K562 (cell line): ENCODE results near the gene ELOF1. TPM values are rescaled to one million over a fixed set of nuclear protein-coding genes. Genes with fewer than 3 reads are reported as not detected.
A peak's percentile ranks its signal among the peaks of the same experiment; 100 is the strongest.

Experiments
- ATAC-seq: fragments of 200-7000 bp; cut with Tn5 transposase; 3 replicates; pipeline ENCODE4 v1.9.1; 2020; ENCODE audit warnings: moderate library complexity
- BruUV-seq: library from RNA; stranded (reverse); fragments of 400-500 nt; replicated peaks from 2 replicates; lab custom pipeline; 2021; lab: Mats Ljungman, UMichigan
- CTCF ChIA-PET: fragments of 300-600 bp; formaldehyde crosslinking; extraction: SDS; loops from one replicate; lab custom pipeline; 2021; ENCODE audit warnings: low intra/inter-chr PET ratio; lab: Yijun Ruan, JAX
- POLR2A ChIA-PET: fragments of 300-600, 350-650 bp; sonication (Branson Sonifier 250); formaldehyde crosslinking; extraction: SDS; loops from one replicate; lab custom pipeline; 2021; ENCODE audit warnings: antibody characterized with exemption, inconsistent platforms; lab: Yijun Ruan, JAX
- DNase-seq, 4 experiments: peaks; one replicate each; pipeline versions ENCODE4 v3.0.0 to v3.0.0-alpha.2; 2011 to 2018; ENCODE audit warnings: low spot score in 3 of 4, mixed read lengths in 3 of 4; ENCODE audit errors: extremely low read depth in 1 of 4
- FAIRE-seq: peaks from 2 replicates; lab custom pipeline; 2011; peaks lifted over from hg19 to GRCh38; lab: Jason Lieb, UNC
- H2AFZ ChIP-seq: 2 replicates; pipeline ENCODE4 v1.6.0; 2011; ENCODE audit warnings: low read depth, low read length, control low read depth, inconsistent platforms
- H3K27ac ChIP-seq: fragments of 200-600 bp; 3 replicates; pipeline ENCODE4 v1.8.0; 2011; ENCODE audit warnings: low read depth, mild to moderate bottlenecking, control low read depth, inconsistent platforms, low read length, moderate library complexity, mixed read lengths; ENCODE audit errors: extremely low read depth
- H3K27me3 ChIP-seq, 2 experiments: fragments of 300-600 bp in 1 of 2; 2 replicates in 1 of 2; 3 replicates in 1 of 2; pipeline versions ENCODE4 v1.6.0 to v1.8.0; 2011; ENCODE audit warnings: inconsistent platforms in 2 of 2, low read length in 2 of 2, mild to moderate bottlenecking in 1 of 2, mixed read lengths in 1 of 2, moderate library complexity in 1 of 2; ENCODE audit not compliant: control insufficient read depth in 2 of 2, insufficient read depth in 2 of 2
- H3K36me3 ChIP-seq: fragments of 300-600 bp; 3 replicates; pipeline ENCODE4 v1.8.0; 2011; ENCODE audit warnings: mild to moderate bottlenecking, low read length, inconsistent platforms; ENCODE audit not compliant: control insufficient read depth, insufficient read depth
- H3K4me1 ChIP-seq, 2 experiments: fragments of 200-600 bp in 1 of 2; replicated peaks in 1 of 2; 2 replicates in 1 of 2; 3 replicates in 1 of 2; pipeline versions ENCODE4 v1.5.1 to v1.8.0; 2011; ENCODE audit warnings: inconsistent platforms in 2 of 2, low read length in 2 of 2, mild to moderate bottlenecking in 1 of 2, mixed read lengths in 1 of 2, moderate library complexity in 1 of 2; ENCODE audit not compliant: control insufficient read depth in 2 of 2, insufficient read depth in 2 of 2
- H3K4me2 ChIP-seq: 2 replicates; pipeline ENCODE4 v1.6.1; 2011; ENCODE audit warnings: low read length, control low read depth, inconsistent platforms, mixed read lengths; ENCODE audit not compliant: insufficient read depth
- H3K4me3 ChIP-seq: fragments of 200-600 bp; sonication (generic), shearing (Covaris generic); 2 replicates; pipeline ENCODE4 v1.5.1; 2016; ENCODE audit warnings: control low read depth, inconsistent platforms
- H3K79me2 ChIP-seq: fragments of 200-600 bp; 3 replicates; pipeline ENCODE4 v1.8.0; 2011; ENCODE audit warnings: low read length, inconsistent platforms; ENCODE audit not compliant: control insufficient read depth, insufficient read depth
- H3K9ac ChIP-seq, 2 experiments: 2 replicates each; pipeline versions ENCODE4 v1.6.0 to v1.6.1; 2011; ENCODE audit warnings: low read depth in 2 of 2, low read length in 2 of 2, control low read depth in 1 of 2, inconsistent platforms in 1 of 2, mild to moderate bottlenecking in 1 of 2, mixed read lengths in 1 of 2; ENCODE audit not compliant: insufficient read depth in 1 of 2
- H3K9me1 ChIP-seq: one replicate; pipeline ENCODE4 v1.6.0; 2011; ENCODE audit warnings: inconsistent platforms, mild to moderate bottlenecking, low read length, moderate library complexity; ENCODE audit not compliant: control insufficient read depth, insufficient read depth
- H3K9me3 ChIP-seq: replicated peaks from 2 replicates; pipeline ENCODE4 v1.5.1; 2011; ENCODE audit warnings: low read depth, low read length, inconsistent platforms; ENCODE audit not compliant: control insufficient read depth, insufficient read depth
- H4K20me1 ChIP-seq: replicated peaks from 2 replicates; pipeline ENCODE4 v1.6.1; 2011; ENCODE audit warnings: low read length, inconsistent platforms, mixed read lengths; ENCODE audit not compliant: control insufficient read depth, insufficient read depth
- DACH1 ChIP-seq: fragments of 450-650 bp; IDR thresholded peaks from 2 replicates; pipeline ENCODE4 v1.6.1; 2018; ENCODE audit not compliant: partially characterized antibody
- FOXK2 ChIP-seq, 2 experiments: fragments of 450-650 bp; IDR thresholded peaks in 1 of 2; conservative IDR thresholded peaks in 1 of 2; 2 replicates each; pipeline ENCODE4 v1.6.1; 2016; ENCODE audit warnings: low read depth in 2 of 2, mild to moderate bottlenecking in 1 of 2
- GTF2F1 ChIP-seq: IDR thresholded peaks from 2 replicates; pipeline ENCODE4 v1.6.1; 2011; ENCODE audit warnings: low read depth, low read length, improper control_type of control experiment
- NCOA2 ChIP-seq, 2 experiments: fragments of 450-650 bp; IDR thresholded peaks; 2 replicates each; pipeline ENCODE4 v1.6.1; 2018; ENCODE audit warnings: mild to moderate bottlenecking in 2 of 2, moderate library complexity in 1 of 2; ENCODE audit not compliant: partially characterized antibody in 2 of 2
- NCOA6 ChIP-seq: fragments of 450-650 bp; IDR thresholded peaks from 2 replicates; pipeline ENCODE4 v1.6.1; 2017; ENCODE audit warnings: mild to moderate bottlenecking
- POLR2A ChIP-seq: fragments of 450-650 bp; conservative IDR thresholded peaks from 2 replicates; pipeline ENCODE4 v1.6.1; 2016
- TEAD4 ChIP-seq, 2 experiments: sonication (generic) in 1 of 2; formaldehyde crosslinking in 1 of 2; IDR thresholded peaks; 2 replicates each; pipeline versions ENCODE4 v1.6.1 to v1.8.0; 2012 to 2022; ENCODE audit warnings: borderline replicate concordance in 1 of 2, inconsistent platforms in 1 of 2, low read length in 1 of 2, mild to moderate bottlenecking in 1 of 2, missing genetic modification reagents in 1 of 2
- ZNF253 ChIP-seq: fragments of 250-450 bp; sonication (Bioruptor Pico); conservative IDR thresholded peaks from 2 replicates; pipeline ENCODE4 v1.6.1; 2021; ENCODE audit warnings: mild to moderate bottlenecking
- ZNF408 ChIP-seq: fragments of 250-450 bp; sonication (Bioruptor Pico); IDR thresholded peaks from 2 replicates; pipeline ENCODE4 v1.4.0; 2020; ENCODE audit warnings: low read depth, mild to moderate bottlenecking, moderate library complexity
- WGBS: fragments of 100-300 bp; shearing (Covaris generic); methylation state at CpG from one replicate; pipeline ENCODE4 v1.1.6; 2016; ENCODE audit warnings: low coverage, mixed read lengths; ENCODE audit not compliant: insufficient coverage; ENCODE audit errors: missing lambda C conversion rate; 5-methylcytosine and 5-hydroxymethylcytosine counted together
- in situ Hi-C: fragments of 300-500 bp; cut with MboI; formaldehyde crosslinking; loops from 4 replicates; pipeline ENCODE4 v1.15.0; 2018; ENCODE audit warnings: inconsistent platforms, mixed read lengths
- intact Hi-C: fragments of 100-400 bp; cut with micrococcal nuclease; formaldehyde crosslinking; loops from 2 replicates; pipeline ENCODE4 v1.14.2; 2022
- polyA plus RNA-seq, 8 experiments: library from polyadenylated mRNA; depleted of rRNA in 4 of 8; stranded (reverse) in 5 of 8; unstranded in 3 of 8; fragments of >200 nt; fragmentation: Nextera tagmentation in 2 of 8; fragmentation: Illumina TruSeq in 1 of 8; extraction: Ambion mirVana in 2 of 8; extraction: Trizol in 1 of 8; gene quantifications; 2 replicates each; pipeline versions ENCODE4 v1.2.1 to v1.2.3, GENCODE V29; 2011 to 2014; ENCODE audit warnings: inconsistent platforms in 1 of 8, missing spikeins in 1 of 8
- total RNA-seq, 7 experiments: library from RNA; depleted of rRNA in 6 of 7; stranded (reverse); fragments of >200 nt in 6 of 7; fragmentation: Illumina TruSeq in 2 of 7; extraction: Trizol in 2 of 7; gene quantifications; 2 replicates each; pipeline versions ENCODE4 v1.2.1 to v1.2.3, GENCODE V29; 2011 to 2021; ENCODE audit warnings: low replicate concordance in 1 of 7
- TF ChIP-seq, protein P1 (sequence below): fragments of 250-450 bp; sonication (Bioruptor Pico); IDR thresholded peaks from 2 replicates; pipeline ENCODE4 v1.4.0; 2020; ENCODE audit warnings: mild to moderate bottlenecking
- TF ChIP-seq, protein P2 (sequence below): IDR thresholded peaks from 3 replicates; pipeline ENCODE4 v1.6.1; 2011; ENCODE audit warnings: borderline replicate concordance, mild to moderate bottlenecking; ENCODE audit not compliant: insufficient read length, insufficient read depth
- TF ChIP-seq, protein P3 (sequence below), 2 experiments: fragments of 250-450 bp in 1 of 2; fragments of 450-650 bp in 1 of 2; sonication (Bioruptor Pico) in 1 of 2; IDR thresholded peaks; 2 replicates each; pipeline versions ENCODE4 v1.6.1 to v1.8.0; 2016 to 2021; ENCODE audit warnings: mild to moderate bottlenecking in 2 of 2, moderate library complexity in 2 of 2, missing compliant biosample characterization in 1 of 2, missing genetic modification characterization in 1 of 2
- TF ChIP-seq, protein P4 (sequence below), 2 experiments: fragments of 450-650 bp; IDR thresholded peaks; 2 replicates each; pipeline ENCODE4 v1.6.1; 2018; ENCODE audit warnings: mild to moderate bottlenecking in 2 of 2, low read depth in 1 of 2; ENCODE audit not compliant: partially characterized antibody in 2 of 2

ELOF1 gene
- total and polyA plus RNA-seq, 9 of the 15 experiments (the other 6 are each of a cell fraction or from before 2014, with no cell fraction given): 16.7 to 147 (median 74.2) TPM

DNA sequence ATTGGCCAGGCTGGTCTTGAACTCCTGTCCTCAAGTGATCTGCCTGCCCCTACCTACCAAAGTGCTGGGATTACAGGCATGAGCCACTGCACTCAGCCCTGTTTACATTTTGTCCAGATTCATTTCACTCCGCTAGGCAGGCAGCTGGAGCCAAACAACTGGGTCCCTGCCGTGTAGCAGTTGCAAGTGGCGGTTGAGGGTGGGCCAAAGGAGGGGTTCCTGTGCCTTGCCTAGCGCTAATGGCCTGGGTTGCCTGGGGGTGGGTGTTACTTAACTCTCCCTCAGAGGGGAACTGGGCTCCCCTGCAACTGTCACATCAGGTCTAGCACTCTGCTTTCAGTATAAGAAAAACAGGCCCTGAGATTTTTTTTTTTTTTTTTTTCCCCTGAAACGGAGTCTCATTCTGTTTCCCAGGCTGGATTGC is 11.0 kb upstream of the ELOF1 start (continued):
- no peak for TF ChIP-seq ZNF253 (CRISPR knock-in tag)
- 0 out of 2 replicates have a peak, but pooled peaks have one; percentile 9 for TF ChIP-seq TEAD4 (IDR thresholded peaks at IDR 0.05; ENCODE audit: low read length)
- TF ChIP-seq TEAD4 (CRISPR knock-in tag; IDR thresholded peaks at IDR 0.05; ENCODE audit: borderline replicate concordance): no peak
- TF ChIP-seq POLR2A: no peak
- TF ChIP-seq NCOA6: no peak
- TF ChIP-seq FOXK2 (conservative IDR thresholded peaks at IDR 0.05 in 1 of 2, IDR thresholded peaks at IDR 0.05 in 1 of 2; ENCODE audit: low read depth in 2 of 2): peak; percentile 51 to 71; a peak in 3 of 4 replicates
- TF ChIP-seq, protein P1, sequence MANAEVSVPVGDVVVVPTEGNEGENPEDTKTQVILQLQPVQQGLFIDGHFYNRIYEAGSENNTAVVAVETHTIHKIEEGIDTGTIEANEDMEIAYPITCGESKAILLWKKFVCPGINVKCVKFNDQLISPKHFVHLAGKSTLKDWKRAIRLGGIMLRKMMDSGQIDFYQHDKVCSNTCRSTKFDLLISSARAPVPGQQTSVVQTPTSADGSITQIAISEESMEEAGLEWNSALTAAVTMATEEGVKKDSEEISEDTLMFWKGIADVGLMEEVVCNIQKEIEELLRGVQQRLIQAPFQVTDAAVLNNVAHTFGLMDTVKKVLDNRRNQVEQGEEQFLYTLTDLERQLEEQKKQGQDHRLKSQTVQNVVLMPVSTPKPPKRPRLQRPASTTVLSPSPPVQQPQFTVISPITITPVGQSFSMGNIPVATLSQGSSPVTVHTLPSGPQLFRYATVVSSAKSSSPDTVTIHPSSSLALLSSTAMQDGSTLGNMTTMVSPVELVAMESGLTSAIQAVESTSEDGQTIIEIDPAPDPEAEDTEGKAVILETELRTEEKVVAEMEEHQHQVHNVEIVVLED (CRISPR knock-in tag): no peak
- TF ChIP-seq, protein P2, sequence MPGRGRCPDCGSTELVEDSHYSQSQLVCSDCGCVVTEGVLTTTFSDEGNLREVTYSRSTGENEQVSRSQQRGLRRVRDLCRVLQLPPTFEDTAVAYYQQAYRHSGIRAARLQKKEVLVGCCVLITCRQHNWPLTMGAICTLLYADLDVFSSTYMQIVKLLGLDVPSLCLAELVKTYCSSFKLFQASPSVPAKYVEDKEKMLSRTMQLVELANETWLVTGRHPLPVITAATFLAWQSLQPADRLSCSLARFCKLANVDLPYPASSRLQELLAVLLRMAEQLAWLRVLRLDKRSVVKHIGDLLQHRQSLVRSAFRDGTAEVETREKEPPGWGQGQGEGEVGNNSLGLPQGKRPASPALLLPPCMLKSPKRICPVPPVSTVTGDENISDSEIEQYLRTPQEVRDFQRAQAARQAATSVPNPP: no peak

DNA sequence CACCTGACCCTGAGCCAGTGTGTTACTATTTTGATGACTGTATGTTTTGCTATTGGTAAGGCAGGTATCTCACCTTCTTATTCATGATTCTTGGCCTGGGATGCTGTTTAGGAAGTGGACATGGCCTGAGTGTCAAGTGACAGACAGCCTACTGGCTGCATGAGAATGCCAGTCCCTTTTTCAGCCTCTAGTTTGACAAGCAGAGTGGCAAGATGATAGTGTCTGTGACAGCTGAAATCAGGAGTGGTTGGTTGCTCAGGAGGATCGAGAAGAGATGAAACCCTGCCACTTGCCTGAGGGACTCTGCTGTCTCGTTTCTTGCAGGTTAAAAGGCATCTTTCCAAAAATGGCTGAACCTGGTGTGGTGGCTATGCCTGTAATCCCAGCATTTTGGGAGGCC is 7.1 kb upstream of the ELOF1 start:
- BruUV-seq: no TSS peak
- no peaks in the 10 kb centered on the region; the same call in 1 of the 3 replicates for H3K79me2 ChIP-seq
- in situ Hi-C loops: no loop called here
- peak overlapping the region; percentile 66; the same call in 1 of the 3 replicates for H3K27ac ChIP-seq
- H3K27me3 ChIP-seq: no peaks in the 10 kb centered on the region
- 86% methylated on average over 2 of the region's 2 CpGs for WGBS
- peak overlapping the region in 1 of 2 experiments; percentile 67; a peak in 1 of 4 replicates for H3K9ac ChIP-seq
- no peaks in the 10 kb centered on the region for H3K9me3 ChIP-seq
- intact Hi-C loops: no loop called here
- H3K4me2 ChIP-seq: no peak overlapping the region
- H3K9me1 ChIP-seq: no peaks in the 10 kb centered on the region
- no peak overlapping the region for H2AFZ ChIP-seq
- ATAC-seq: no peak
- H4K20me1 ChIP-seq: no peaks in the 10 kb centered on the region
- ChIA-PET POLR2A (interaction anchor here (0.6 kb wide), 1 partner anchor 130 kb away, joined by 3 read pairs; no protein-coding TSS in a partner anchor), CTCF (no interaction called here)
- no peak overlapping the region for H3K4me3 ChIP-seq
- peaks cover 54 to 62% of the 10 kb centered on the region in 2 experiments for H3K4me1 ChIP-seq
- DNase-seq: peak in 2 of 4 experiments; percentile 2 to 3
- FAIRE-seq: no peak
- H3K36me3 ChIP-seq: no peaks in the 10 kb centered on the region
- TF ChIP-seq, protein P3, sequence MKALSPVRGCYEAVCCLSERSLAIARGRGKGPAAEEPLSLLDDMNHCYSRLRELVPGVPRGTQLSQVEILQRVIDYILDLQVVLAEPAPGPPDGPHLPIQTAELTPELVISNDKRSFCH (CRISPR knock-in tag; IDR thresholded peaks at IDR 0.05): no peak
- TF ChIP-seq, protein P3 (tag; IDR thresholded peaks at IDR 0.05): 0 out of 2 replicates have a peak, but pooled peaks have one; percentile 22
- TF ChIP-seq GTF2F1 (no peak), NCOA2 (IDR thresholded peaks at IDR 0.05; ENCODE audit: partially characterized antibody in 2 of 2) (no peak), DACH1 (no peak), ZNF408 (no peak)
- TF ChIP-seq, protein P4, sequence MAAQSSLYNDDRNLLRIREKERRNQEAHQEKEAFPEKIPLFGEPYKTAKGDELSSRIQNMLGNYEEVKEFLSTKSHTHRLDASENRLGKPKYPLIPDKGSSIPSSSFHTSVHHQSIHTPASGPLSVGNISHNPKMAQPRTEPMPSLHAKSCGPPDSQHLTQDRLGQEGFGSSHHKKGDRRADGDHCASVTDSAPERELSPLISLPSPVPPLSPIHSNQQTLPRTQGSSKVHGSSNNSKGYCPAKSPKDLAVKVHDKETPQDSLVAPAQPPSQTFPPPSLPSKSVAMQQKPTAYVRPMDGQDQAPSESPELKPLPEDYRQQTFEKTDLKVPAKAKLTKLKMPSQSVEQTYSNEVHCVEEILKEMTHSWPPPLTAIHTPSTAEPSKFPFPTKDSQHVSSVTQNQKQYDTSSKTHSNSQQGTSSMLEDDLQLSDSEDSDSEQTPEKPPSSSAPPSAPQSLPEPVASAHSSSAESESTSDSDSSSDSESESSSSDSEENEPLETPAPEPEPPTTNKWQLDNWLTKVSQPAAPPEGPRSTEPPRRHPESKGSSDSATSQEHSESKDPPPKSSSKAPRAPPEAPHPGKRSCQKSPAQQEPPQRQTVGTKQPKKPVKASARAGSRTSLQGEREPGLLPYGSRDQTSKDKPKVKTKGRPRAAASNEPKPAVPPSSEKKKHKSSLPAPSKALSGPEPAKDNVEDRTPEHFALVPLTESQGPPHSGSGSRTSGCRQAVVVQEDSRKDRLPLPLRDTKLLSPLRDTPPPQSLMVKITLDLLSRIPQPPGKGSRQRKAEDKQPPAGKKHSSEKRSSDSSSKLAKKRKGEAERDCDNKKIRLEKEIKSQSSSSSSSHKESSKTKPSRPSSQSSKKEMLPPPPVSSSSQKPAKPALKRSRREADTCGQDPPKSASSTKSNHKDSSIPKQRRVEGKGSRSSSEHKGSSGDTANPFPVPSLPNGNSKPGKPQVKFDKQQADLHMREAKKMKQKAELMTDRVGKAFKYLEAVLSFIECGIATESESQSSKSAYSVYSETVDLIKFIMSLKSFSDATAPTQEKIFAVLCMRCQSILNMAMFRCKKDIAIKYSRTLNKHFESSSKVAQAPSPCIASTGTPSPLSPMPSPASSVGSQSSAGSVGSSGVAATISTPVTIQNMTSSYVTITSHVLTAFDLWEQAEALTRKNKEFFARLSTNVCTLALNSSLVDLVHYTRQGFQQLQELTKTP (IDR thresholded peaks at IDR 0.05; ENCODE audit: low read depth in 1 of 2, partially characterized antibody in 2 of 2): no peak
